ENCODE data around the gene TIPIN.
"Not testable (repeated sequence)": the region's sequence is repeated elsewhere in the genome, so short reads cannot be mapped to it uniquely, and the experiment has no call there.

The TIPIN gene

GRCh38 chr15:66369773-66370651, 13.5 kb upstream of the TIPIN start:
- TF ChIP-seq MAX (IDR thresholded peaks at IDR 0.05; ENCODE audit: low read depth, low read length) (peak; percentile 30; the same call in 1 of the 2 replicates), MYC (IDR thresholded peaks at IDR 0.05; ENCODE audit: low read depth, low read length) (no peak)
- DNase-seq (ENCODE audit: low read depth), result peak; percentile 81

GRCh38 chr15:66364944-66365528, 8.6 kb upstream of the TIPIN start:
- no peak for DNase-seq (ENCODE audit: low read depth)
- H3K4me3 ChIP-seq (ENCODE audit: low read depth, low read length), result no peak overlapping the region
- no peak for TF ChIP-seq POLR2A (IDR thresholded peaks at IDR 0.05; ENCODE audit: extremely low read depth, insufficient read length)
- no peak for TF ChIP-seq MAX (IDR thresholded peaks at IDR 0.05; ENCODE audit: low read depth, low read length)
- TF ChIP-seq MYC (IDR thresholded peaks at IDR 0.05; ENCODE audit: low read depth, low read length), result no peak
- TF ChIP-seq CTCF (IDR thresholded peaks at IDR 0.05; ENCODE audit: low read depth, low read length), result no peak

More at GRCh38 chr15:66369773-66370651, 13.5 kb upstream of the TIPIN start:
- peak overlapping the region; percentile 7 for H3K4me3 ChIP-seq (ENCODE audit: low read depth, low read length)

- no peak for DNase-seq (ENCODE audit: low read depth)
- TF ChIP-seq MAX (IDR thresholded peaks at IDR 0.05; ENCODE audit: low read depth, low read length) (no peak), MYC (IDR thresholded peaks at IDR 0.05; ENCODE audit: low read depth, low read length) (no peak), CTCF (IDR thresholded peaks at IDR 0.05; ENCODE audit: low read depth, low read length) (no peak), POLR2A (IDR thresholded peaks at IDR 0.05; ENCODE audit: extremely low read depth, insufficient read length) (no peak)
- no peak overlapping the region for H3K4me3 ChIP-seq (ENCODE audit: low read depth, low read length)
Measured at GRCh38 chr15:66362776-66363175, 6.3 kb upstream of the TIPIN start.

- DNase-seq (ENCODE audit: low read depth); H3K4me3 ChIP-seq (ENCODE audit: low read depth, low read length): not testable (repeated sequence)
Measured at GRCh38 chr15:66361745-66362460, 5.4 kb upstream of the TIPIN start.

GRCh38 chr15:66359740-66360139, 3.3 kb upstream of the TIPIN start:
- TF ChIP-seq MAX (IDR thresholded peaks at IDR 0.05; ENCODE audit: low read depth, low read length), result no peak
- TF ChIP-seq POLR2A (IDR thresholded peaks at IDR 0.05; ENCODE audit: extremely low read depth, insufficient read length), result no peak
- TF ChIP-seq CTCF (IDR thresholded peaks at IDR 0.05; ENCODE audit: low read depth, low read length), result no peak
- no peak for TF ChIP-seq MYC (IDR thresholded peaks at IDR 0.05; ENCODE audit: low read depth, low read length)
- no peak for DNase-seq (ENCODE audit: low read depth)
- no peak overlapping the region for H3K4me3 ChIP-seq (ENCODE audit: low read depth, low read length)

GRCh38 chr15:66356077-66356358, 467 bp downstream of the TIPIN start:
- TF ChIP-seq MYC (IDR thresholded peaks at IDR 0.05; ENCODE audit: low read depth, low read length) (no peak), POLR2A (IDR thresholded peaks at IDR 0.05; ENCODE audit: extremely low read depth, insufficient read length) (no peak), MAX (IDR thresholded peaks at IDR 0.05; ENCODE audit: low read depth, low read length) (no peak), CTCF (IDR thresholded peaks at IDR 0.05; ENCODE audit: low read depth, low read length) (no peak)
- peak overlapping the region; percentile 71 for H3K4me3 ChIP-seq (ENCODE audit: low read depth, low read length)
- DNase-seq (ENCODE audit: low read depth), result no peak

GRCh38 chr15:66348530-66348929, 8.0 kb downstream of the TIPIN start:
- not testable (repeated sequence) for DNase-seq (ENCODE audit: low read depth); H3K4me3 ChIP-seq (ENCODE audit: low read depth, low read length)
